IPS-18a (cell line): ENCODE data around the gene FBXW11.

Experiments
- H3K27ac ChIP-seq: one replicate; pipeline ENCODE4 v1.5.1; 2013; ENCODE audit warnings: low read length
- H3K27me3 ChIP-seq: one replicate; pipeline ENCODE4 v1.6.1; 2013; ENCODE audit warnings: mild to moderate bottlenecking, low read length; ENCODE audit not compliant: control insufficient read depth, insufficient read depth
- H3K36me3 ChIP-seq: one replicate; pipeline ENCODE4 v1.6.1; 2013; ENCODE audit warnings: low read depth, low read length; ENCODE audit not compliant: control insufficient read depth
- H3K4me1 ChIP-seq: one replicate; pipeline ENCODE4 v1.6.1; 2013; ENCODE audit warnings: low read depth, low read length; ENCODE audit not compliant: control insufficient read depth
- H3K4me3 ChIP-seq: one replicate; pipeline ENCODE4 v1.5.1; 2013; ENCODE audit warnings: low read length
- H3K9ac ChIP-seq: one replicate; pipeline ENCODE4 v1.6.1; 2013; ENCODE audit warnings: mild to moderate bottlenecking, low read length, moderate library complexity
- H3K9me3 ChIP-seq: one replicate; pipeline ENCODE4 v1.6.1; 2013; ENCODE audit warnings: low read depth, low read length; ENCODE audit not compliant: control insufficient read depth

Gene FBXW11

DNA sequence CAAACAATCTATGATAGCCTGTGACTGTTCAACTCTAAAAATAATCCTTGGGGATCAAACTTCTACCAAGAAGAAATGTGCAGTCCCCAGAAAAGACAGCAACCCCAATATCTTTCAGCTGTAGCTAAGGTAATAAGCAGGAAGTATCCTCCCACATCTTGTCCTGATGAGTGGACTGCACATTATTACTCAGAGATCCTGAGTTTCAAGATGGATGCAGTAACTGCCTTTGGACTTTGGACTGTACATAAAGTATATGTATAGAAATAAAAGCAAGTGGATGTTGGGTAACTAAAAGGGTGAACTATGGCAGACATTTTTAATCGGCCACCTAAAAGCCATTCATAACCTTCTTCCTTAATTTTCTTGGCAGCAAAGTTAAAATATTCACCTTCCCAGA is 175.8 kb downstream of the FBXW11 start:
- H3K4me3 ChIP-seq = no peak overlapping the region

DNA sequence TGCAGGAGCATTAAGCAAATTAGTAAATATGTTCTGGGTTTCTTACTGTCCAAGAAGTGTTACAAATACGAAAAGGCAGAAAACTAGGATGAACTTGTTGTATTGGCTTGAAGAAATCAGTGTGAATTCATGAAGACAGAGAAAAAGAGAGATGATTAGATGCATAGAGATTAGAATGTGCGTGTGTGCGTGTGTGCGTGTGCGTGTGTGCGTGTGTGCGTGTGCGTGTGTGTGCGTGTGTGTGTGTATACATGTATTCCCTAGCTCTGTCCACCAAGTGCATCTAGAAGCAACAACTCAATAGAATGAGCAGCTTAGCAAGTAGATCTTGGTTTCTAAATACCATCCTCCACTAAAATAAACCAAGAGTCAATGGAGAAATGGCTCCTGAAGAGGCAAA is 179.3 kb downstream of the FBXW11 start:
- H3K4me1 ChIP-seq = no peaks in the 10 kb centered on the region
- no peaks in the 10 kb centered on the region for H3K36me3 ChIP-seq
- no peak overlapping the region for H3K4me3 ChIP-seq
- no peak overlapping the region for H3K27ac ChIP-seq
- H3K9me3 ChIP-seq = no peaks in the 10 kb centered on the region
- no peaks in the 10 kb centered on the region for H3K27me3 ChIP-seq
- no peak overlapping the region for H3K9ac ChIP-seq

More for the DNA sequence above, 175.8 kb downstream of the FBXW11 start:
- Histone ChIP-seq H3K36me3 (no peaks in the 10 kb centered on the region), H3K27me3 (no peaks in the 10 kb centered on the region), H3K4me1 (no peaks in the 10 kb centered on the region), H3K9ac (no peak overlapping the region), H3K9me3 (no peaks in the 10 kb centered on the region), H3K27ac (no peak overlapping the region)

DNA sequence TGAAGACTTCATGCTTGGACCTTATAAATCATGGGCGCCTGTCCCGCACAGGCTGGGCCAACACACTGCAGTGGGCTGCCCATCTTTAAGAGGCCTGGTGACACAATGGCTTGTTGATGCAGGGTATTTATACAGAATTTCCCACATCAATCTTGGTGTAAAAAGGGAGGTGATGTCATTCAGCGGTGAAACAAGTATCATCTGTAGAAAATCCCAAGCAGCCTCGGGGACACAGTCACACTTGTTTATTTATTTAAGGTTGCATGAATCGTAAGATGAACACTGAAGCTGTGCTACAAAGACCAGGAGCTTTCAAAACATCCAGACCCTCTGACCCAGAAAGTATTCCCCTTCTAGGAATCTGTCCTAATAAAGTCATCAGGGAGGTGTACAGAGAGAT is 180.3 kb downstream of the FBXW11 start:
- Histone ChIP-seq H3K27ac (no peak overlapping the region), H3K4me3 (no peak overlapping the region), H3K9ac (no peak overlapping the region), H3K27me3 (no peaks in the 10 kb centered on the region), H3K9me3 (no peaks in the 10 kb centered on the region), H3K4me1 (no peaks in the 10 kb centered on the region), H3K36me3 (no peaks in the 10 kb centered on the region)

DNA sequence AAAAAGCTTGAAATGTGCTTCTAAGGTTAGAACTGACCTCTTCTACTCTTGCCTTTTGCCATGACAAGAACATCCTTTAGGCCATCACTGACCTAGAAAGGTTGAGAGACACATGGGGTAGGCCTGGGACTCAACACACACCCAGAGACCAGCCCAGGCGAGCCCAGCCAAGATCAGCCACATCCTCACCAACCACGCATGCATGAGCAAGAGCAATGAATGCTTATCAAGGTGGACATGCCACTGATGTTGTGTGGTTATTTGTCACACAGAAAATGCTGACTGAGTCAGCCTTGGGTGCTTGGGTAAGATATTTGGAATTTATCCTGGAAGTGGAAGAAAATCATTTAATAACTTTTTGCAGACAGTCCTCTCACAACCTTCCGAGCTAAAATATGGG is 181.4 kb downstream of the FBXW11 start:
- Histone ChIP-seq H3K4me3 (no peak overlapping the region), H3K9ac (no peak overlapping the region), H3K4me1 (no peaks in the 10 kb centered on the region), H3K27ac (no peak overlapping the region), H3K36me3 (no peaks in the 10 kb centered on the region), H3K9me3 (no peaks in the 10 kb centered on the region), H3K27me3 (no peaks in the 10 kb centered on the region)

DNA sequence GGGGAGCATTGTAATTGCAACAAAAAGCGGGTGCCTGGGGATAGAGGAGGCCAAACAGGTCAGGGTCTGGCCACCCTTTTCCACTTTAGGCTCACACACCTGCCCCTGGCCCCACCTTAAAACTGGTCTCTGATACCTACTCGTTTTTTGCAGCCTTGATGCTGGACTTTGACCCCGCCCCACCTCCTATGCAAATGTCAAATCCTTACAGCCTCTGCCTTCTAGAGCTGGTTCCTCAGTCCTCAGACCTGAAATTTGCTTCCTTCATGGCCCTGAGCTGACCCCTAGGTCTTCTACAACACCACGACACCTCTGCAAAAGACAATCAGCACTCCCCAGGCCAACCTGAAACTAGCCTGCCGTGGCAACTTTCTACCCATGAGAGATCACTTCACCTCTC is 183.2 kb downstream of the FBXW11 start:
- Histone ChIP-seq H3K9me3 (no peaks in the 10 kb centered on the region), H3K36me3 (no peaks in the 10 kb centered on the region), H3K4me3 (no peak overlapping the region), H3K27me3 (no peaks in the 10 kb centered on the region), H3K9ac (no peak overlapping the region), H3K4me1 (no peaks in the 10 kb centered on the region), H3K27ac (no peak overlapping the region)

DNA sequence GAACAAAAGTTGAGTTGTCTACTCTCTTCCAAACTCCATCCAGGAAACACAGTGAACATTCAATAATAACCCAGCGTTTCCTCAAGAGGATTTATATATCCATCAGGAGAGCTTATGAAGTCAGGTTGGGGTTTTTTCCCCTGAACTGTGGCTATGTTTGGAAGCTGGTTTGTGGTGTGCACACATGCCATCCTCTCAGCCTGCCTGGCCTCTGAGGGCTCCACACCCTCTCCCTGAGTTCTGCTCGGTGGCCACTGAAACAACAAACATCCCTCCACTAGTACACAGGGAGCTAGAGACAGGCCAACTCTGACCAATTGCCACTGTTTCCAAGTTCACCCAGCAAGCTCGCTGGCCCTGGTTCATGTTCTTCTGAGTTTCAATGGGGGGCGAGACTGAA is 185.2 kb downstream of the FBXW11 start:
- Histone ChIP-seq H3K4me1 (no peaks in the 10 kb centered on the region), H3K4me3 (no peak overlapping the region), H3K9me3 (no peaks in the 10 kb centered on the region), H3K9ac (no peak overlapping the region), H3K27me3 (no peaks in the 10 kb centered on the region), H3K27ac (no peak overlapping the region), H3K36me3 (no peaks in the 10 kb centered on the region)

DNA sequence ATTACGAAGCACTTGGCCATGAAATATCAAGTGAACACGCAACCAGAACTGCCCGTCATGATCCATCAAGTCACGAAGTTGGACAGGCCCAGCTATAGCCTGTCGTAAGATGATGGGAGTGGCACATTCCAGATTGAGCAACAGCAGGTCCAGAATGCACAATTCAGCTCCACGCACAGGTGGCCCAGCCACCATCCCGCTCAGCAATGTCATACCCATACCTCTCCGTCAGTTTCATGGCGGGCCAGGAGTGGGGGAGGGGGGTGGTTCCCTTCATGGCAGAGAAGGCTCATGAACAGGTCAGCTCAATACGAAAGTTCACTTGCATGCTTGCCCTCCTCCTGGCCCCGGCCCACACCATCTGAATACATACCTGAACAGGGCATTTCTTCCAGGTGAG is 185.9 kb downstream of the FBXW11 start:
- no peaks in the 10 kb centered on the region for H3K27me3 ChIP-seq
- H3K36me3 ChIP-seq = no peaks in the 10 kb centered on the region
- no peak overlapping the region for H3K4me3 ChIP-seq
- H3K9ac ChIP-seq = no peak overlapping the region
- no peaks in the 10 kb centered on the region for H3K9me3 ChIP-seq
- H3K4me1 ChIP-seq = no peaks in the 10 kb centered on the region
- no peak overlapping the region for H3K27ac ChIP-seq

DNA sequence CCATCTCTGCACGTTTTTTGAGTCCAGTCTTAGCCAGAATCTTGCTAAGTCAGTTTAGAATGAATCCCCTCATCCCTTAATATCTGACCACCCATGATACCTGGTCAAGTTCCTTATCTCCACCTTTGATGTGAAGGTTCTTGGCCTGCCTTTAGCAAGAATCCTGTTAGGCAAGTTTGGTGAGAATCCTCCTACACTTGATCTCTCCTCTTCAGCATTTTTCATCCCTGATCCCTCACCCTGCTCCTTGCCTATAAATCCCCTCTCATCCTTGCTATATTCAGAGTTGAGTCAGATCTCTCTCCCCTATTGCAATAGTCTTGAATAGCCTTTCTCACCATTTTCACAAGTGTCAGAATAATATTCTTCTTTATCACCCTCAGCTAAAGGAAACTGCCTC is 189.8 kb downstream of the FBXW11 start:
- Histone ChIP-seq H3K27me3 (no peaks in the 10 kb centered on the region), H3K9ac (no peak overlapping the region), H3K4me3 (no peak overlapping the region), H3K4me1 (no peaks in the 10 kb centered on the region), H3K9me3 (no peaks in the 10 kb centered on the region), H3K27ac (no peak overlapping the region), H3K36me3 (no peaks in the 10 kb centered on the region)

DNA sequence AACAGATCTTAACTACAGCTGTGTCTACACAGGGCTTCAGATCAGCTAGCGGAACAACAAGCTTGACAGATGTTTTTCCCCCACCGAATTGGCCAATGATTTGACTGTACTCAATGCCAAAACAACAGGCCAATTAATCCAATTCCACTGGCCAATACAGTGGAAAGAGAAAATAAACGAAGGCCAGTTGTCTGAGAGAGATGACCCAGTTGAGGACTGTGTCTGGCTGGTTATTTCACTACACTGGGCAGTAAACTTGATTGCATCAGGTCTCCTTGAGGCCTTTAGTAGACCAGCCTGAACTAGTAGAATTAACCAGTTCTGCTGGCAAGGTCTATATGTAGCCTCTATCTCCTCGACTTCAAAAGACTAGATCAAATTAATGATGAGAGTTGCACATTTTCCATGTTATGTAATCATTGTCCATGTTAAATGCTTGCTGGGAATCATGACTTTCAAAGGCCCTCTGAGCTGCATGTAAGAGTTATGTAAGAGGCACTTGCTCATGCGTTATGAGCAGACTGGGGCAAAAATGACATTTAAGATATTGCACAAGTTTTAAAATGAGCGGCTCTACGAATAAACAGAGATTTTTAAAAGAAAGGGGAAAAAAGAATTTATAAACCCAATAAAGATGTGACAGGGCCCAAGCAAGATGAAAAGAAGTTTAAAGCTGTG is 192.5 kb downstream of the FBXW11 start:
- Histone ChIP-seq H3K4me3 (no peak overlapping the region), H3K27me3 (no peaks in the 10 kb centered on the region), H3K4me1 (no peaks in the 10 kb centered on the region), H3K9ac (no peak overlapping the region), H3K36me3 (no peaks in the 10 kb centered on the region), H3K9me3 (no peaks in the 10 kb centered on the region), H3K27ac (no peak overlapping the region)

DNA sequence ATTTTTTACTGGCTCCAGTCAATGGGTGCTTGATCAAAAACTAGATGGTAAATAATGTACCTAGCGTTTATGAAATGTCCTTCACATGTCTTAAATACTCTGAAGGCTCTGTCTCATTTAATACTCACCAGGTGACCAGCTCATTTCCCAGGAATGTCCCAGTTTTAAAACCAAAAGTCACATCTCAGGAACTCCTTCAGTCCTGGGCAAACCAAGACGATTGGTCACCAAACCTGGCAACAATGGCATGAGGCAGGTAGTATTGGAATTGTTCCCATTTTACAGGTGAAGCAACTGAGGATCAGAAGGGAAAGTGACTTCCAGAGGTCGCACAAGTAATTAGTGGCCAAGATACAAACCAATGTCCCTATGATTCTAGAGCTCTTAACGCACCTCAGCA is 193.2 kb downstream of the FBXW11 start:
- Histone ChIP-seq H3K27ac (no peak overlapping the region), H3K4me3 (no peak overlapping the region), H3K9ac (no peak overlapping the region), H3K9me3 (no peaks in the 10 kb centered on the region), H3K4me1 (no peaks in the 10 kb centered on the region), H3K27me3 (no peaks in the 10 kb centered on the region), H3K36me3 (no peaks in the 10 kb centered on the region)
